ENCODE measurements around the gene ZCCHC14. TPM values are rescaled to one million over a fixed set of nuclear protein-coding genes. Genes with fewer than 3 reads are reported as not detected.
A peak's percentile ranks its signal among the peaks of the same experiment; 100 is the strongest.

The ZCCHC14 gene
- total and polyA plus RNA-seq, 2 of the 13 experiments (the other 11 are each of a cell fraction or from before 2014, with no cell fraction given) = 12.4 to 12.5 TPM

DNA sequence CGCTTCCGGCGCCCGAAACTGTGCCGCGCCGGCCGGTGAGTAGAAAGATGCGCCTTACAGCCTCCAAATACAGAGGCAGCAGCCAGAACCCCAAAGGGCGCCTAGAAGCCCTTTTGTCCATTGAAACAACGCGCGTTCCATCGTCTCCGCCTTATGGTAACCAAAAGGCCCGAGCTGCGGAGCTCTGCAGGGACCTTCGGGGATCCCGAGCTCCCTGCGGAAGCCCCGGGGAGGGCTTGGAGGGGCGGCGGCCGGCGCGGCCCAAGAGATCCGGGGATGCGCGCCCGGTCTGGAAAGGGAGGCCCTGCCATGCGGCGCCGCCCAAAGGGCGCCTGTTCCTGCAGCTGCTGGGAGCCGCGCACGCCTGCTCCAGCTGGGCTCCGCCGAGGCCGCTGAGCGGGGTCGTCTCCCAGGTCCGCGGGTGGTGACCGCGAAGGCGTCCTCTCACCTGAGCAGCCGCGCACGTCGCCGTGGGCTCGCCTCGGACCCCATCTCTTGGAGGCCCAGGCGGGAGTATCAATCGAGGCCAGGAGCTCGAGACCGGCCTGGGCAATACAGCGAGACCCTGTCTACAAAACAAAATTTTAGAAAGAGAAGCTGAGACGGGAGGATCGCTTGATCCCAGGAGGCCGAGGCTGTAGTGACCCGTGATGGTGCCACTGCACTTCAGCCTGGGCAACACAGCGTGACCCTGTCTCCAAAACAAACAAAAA, 108.5 kb downstream of the ZCCHC14 start (continued):
- TF ChIP-seq PRPF4 (IDR thresholded peaks at IDR 0.05; ENCODE audit: low read depth, low read length, poor library complexity, severe bottlenecking) = no peak
- TF ChIP-seq, protein P1, sequence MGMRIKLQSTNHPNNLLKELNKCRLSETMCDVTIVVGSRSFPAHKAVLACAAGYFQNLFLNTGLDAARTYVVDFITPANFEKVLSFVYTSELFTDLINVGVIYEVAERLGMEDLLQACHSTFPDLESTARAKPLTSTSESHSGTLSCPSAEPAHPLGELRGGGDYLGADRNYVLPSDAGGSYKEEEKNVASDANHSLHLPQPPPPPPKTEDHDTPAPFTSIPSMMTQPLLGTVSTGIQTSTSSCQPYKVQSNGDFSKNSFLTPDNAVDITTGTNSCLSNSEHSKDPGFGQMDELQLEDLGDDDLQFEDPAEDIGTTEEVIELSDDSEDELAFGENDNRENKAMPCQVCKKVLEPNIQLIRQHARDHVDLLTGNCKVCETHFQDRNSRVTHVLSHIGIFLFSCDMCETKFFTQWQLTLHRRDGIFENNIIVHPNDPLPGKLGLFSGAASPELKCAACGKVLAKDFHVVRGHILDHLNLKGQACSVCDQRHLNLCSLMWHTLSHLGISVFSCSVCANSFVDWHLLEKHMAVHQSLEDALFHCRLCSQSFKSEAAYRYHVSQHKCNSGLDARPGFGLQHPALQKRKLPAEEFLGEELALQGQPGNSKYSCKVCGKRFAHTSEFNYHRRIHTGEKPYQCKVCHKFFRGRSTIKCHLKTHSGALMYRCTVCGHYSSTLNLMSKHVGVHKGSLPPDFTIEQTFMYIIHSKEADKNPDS (CRISPR knock-in tag; IDR thresholded peaks at IDR 0.05) = peak; percentile 93; the same call in 1 of the 2 replicates
- no peak for TF ChIP-seq MLLT10 (CRISPR knock-in tag; IDR thresholded peaks at IDR 0.05)
- TF ChIP-seq, protein P2, sequence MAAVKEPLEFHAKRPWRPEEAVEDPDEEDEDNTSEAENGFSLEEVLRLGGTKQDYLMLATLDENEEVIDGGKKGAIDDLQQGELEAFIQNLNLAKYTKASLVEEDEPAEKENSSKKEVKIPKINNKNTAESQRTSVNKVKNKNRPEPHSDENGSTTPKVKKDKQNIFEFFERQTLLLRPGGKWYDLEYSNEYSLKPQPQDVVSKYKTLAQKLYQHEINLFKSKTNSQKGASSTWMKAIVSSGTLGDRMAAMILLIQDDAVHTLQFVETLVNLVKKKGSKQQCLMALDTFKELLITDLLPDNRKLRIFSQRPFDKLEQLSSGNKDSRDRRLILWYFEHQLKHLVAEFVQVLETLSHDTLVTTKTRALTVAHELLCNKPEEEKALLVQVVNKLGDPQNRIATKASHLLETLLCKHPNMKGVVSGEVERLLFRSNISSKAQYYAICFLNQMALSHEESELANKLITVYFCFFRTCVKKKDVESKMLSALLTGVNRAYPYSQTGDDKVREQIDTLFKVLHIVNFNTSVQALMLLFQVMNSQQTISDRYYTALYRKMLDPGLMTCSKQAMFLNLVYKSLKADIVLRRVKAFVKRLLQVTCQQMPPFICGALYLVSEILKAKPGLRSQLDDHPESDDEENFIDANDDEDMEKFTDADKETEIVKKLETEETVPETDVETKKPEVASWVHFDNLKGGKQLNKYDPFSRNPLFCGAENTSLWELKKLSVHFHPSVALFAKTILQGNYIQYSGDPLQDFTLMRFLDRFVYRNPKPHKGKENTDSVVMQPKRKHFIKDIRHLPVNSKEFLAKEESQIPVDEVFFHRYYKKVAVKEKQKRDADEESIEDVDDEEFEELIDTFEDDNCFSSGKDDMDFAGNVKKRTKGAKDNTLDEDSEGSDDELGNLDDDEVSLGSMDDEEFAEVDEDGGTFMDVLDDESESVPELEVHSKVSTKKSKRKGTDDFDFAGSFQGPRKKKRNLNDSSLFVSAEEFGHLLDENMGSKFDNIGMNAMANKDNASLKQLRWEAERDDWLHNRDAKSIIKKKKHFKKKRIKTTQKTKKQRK (IDR thresholded peaks at IDR 0.05; ENCODE audit: low read length) = no peak
- TF ChIP-seq ZFX (CRISPR knock-in tag; IDR thresholded peaks at IDR 0.05; ENCODE audit: low read depth) = peak; percentile 90
- TF ChIP-seq ZNF20 (CRISPR knock-in tag; IDR thresholded peaks at IDR 0.05) = no peak
- peak; percentile 90 for TF ChIP-seq RCOR2 (CRISPR knock-in tag; IDR thresholded peaks at IDR 0.05)
- 0 out of 2 replicates have a peak, but pooled peaks have one; percentile 35 for TF ChIP-seq ZC3H13 (CRISPR knock-in tag; IDR thresholded peaks at IDR 0.05)
- no peak for TF ChIP-seq ZBTB42 (CRISPR knock-in tag; IDR thresholded peaks at IDR 0.05)
- TF ChIP-seq NAIF1 (CRISPR knock-in tag; IDR thresholded peaks at IDR 0.05; ENCODE audit: borderline replicate concordance) = peak; percentile 85; the same call in 1 of the 2 replicates
- TF ChIP-seq, protein P3, sequence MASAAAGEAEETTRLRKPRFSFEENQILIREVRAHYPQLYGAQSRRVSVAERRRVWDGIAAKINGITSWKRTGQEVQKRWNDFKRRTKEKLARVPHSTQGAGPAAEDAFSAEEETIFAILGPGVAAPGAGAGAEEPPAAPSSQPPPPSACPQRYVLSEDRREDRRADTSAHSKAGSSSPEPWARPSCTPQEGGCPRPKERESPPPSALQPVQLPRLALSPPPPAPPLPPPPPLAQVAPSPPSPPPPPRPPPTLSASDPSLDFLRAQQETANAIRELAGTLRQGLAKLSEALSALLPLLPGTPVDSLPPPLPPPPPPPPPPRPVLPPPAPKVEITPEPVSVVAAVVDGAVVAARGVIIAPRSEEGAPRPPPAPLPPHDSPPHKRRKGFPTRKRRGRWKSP (CRISPR knock-in tag; IDR thresholded peaks at IDR 0.05) = no peak; the same call in none of the 2 replicates
- no peak for TF ChIP-seq ZZZ3 (CRISPR knock-in tag; IDR thresholded peaks at IDR 0.05; ENCODE audit: borderline replicate concordance)
- peak; percentile 13; the same call in 1 of the 2 replicates for TF ChIP-seq MTF1 (CRISPR knock-in tag; IDR thresholded peaks at IDR 0.05)
- peak; percentile 97 for TF ChIP-seq ZNF670 (CRISPR knock-in tag; IDR thresholded peaks at IDR 0.05; ENCODE audit: borderline replicate concordance)
- TF ChIP-seq ETV5 (CRISPR knock-in tag; IDR thresholded peaks at IDR 0.05; ENCODE audit: borderline replicate concordance) = no peak
- TF ChIP-seq SMAD3 (CRISPR knock-in tag; IDR thresholded peaks at IDR 0.05) = 0 out of 2 replicates have a peak, but pooled peaks have one; percentile 37
- no peak for TF ChIP-seq ZFP36L2 (CRISPR knock-in tag; IDR thresholded peaks at IDR 0.05)
- TF ChIP-seq ZNF776 (CRISPR knock-in tag; IDR thresholded peaks at IDR 0.05) = peak; percentile 56; the same call in 1 of the 2 replicates
- no peak for TF ChIP-seq ZNF331 (CRISPR knock-in tag; IDR thresholded peaks at IDR 0.05)
- TF ChIP-seq, protein P4, sequence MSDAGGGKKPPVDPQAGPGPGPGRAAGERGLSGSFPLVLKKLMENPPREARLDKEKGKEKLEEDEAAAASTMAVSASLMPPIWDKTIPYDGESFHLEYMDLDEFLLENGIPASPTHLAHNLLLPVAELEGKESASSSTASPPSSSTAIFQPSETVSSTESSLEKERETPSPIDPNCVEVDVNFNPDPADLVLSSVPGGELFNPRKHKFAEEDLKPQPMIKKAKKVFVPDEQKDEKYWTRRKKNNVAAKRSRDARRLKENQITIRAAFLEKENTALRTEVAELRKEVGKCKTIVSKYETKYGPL (CRISPR knock-in tag; IDR thresholded peaks at IDR 0.05) = no peak
- TF ChIP-seq, protein P5, sequence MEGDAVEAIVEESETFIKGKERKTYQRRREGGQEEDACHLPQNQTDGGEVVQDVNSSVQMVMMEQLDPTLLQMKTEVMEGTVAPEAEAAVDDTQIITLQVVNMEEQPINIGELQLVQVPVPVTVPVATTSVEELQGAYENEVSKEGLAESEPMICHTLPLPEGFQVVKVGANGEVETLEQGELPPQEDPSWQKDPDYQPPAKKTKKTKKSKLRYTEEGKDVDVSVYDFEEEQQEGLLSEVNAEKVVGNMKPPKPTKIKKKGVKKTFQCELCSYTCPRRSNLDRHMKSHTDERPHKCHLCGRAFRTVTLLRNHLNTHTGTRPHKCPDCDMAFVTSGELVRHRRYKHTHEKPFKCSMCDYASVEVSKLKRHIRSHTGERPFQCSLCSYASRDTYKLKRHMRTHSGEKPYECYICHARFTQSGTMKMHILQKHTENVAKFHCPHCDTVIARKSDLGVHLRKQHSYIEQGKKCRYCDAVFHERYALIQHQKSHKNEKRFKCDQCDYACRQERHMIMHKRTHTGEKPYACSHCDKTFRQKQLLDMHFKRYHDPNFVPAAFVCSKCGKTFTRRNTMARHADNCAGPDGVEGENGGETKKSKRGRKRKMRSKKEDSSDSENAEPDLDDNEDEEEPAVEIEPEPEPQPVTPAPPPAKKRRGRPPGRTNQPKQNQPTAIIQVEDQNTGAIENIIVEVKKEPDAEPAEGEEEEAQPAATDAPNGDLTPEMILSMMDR (CRISPR knock-in tag; IDR thresholded peaks at IDR 0.05) = no peak; the same call in 1 of the 2 replicates

Measured in HepG2 (cell line).